Caco-2 (cell line): ENCODE data around the gene YY1AP1. TPM values are rescaled to one million over a fixed set of nuclear protein-coding genes. Genes with fewer than 3 reads are reported as not detected.
"Not testable (repeated sequence)": the region's sequence is repeated elsewhere in the genome, so short reads cannot be mapped to it uniquely, and the experiment has no call there.

Experiments used
- BruUV-seq: library from RNA; stranded (reverse); fragments of 400-500 nt; replicated peaks from 2 replicates; lab custom pipeline; 2021; lab: Mats Ljungman, UMichigan
- CTCF ChIA-PET: fragments of 300-600 bp; sonication (Branson Sonifier 250); formaldehyde crosslinking; loops from one replicate; lab custom pipeline; 2022; ENCODE audit warnings: antibody characterized with exemption; lab: Charles Lee
- POLR2A ChIA-PET: fragments of 300-600 bp; sonication (Branson Sonifier 250); formaldehyde crosslinking; loops from one replicate; lab custom pipeline; 2022; ENCODE audit warnings: antibody characterized with exemption; lab: Charles Lee
- DNase-seq, 2 experiments: peaks; one replicate each; pipeline versions ENCODE4 v3.0.0 to v3.0.0-alpha.2; 2020 to 2022
- H3K27me3 ChIP-seq: replicated peaks from 2 replicates; pipeline ENCODE4 v1.6.0; 2011; ENCODE audit warnings: low read length; ENCODE audit not compliant: control insufficient read depth, insufficient read depth
- H3K36me3 ChIP-seq: 2 replicates; pipeline ENCODE4 v1.5.1; 2011; ENCODE audit warnings: low read length; ENCODE audit not compliant: control insufficient read depth, insufficient read depth
- H3K4me1 ChIP-seq: fragments of 250-450 bp; sonication (Bioruptor Pico); 2 replicates; pipeline ENCODE4 v1.5.1; 2020; ENCODE audit warnings: mild to moderate bottlenecking
- H3K4me3 ChIP-seq: 2 replicates; pipeline ENCODE4 v1.5.1; 2011; ENCODE audit warnings: low read depth, mild to moderate bottlenecking, control low read depth, low read length
- H3K9me3 ChIP-seq: fragments of 250-450 bp; sonication (Bioruptor Pico); 2 replicates; pipeline ENCODE4 v1.5.1; 2020; ENCODE audit warnings: mild to moderate bottlenecking, moderate library complexity
- H3K27ac Mint-ChIP-seq: one replicate; pipeline ENCODE4 v1.8.0; 2022; ENCODE audit warnings: mixed read lengths; ENCODE audit not compliant: unreplicated experiment
- H3K27me3 Mint-ChIP-seq: one replicate; pipeline ENCODE4 v1.8.0; 2022; ENCODE audit warnings: mixed read lengths; ENCODE audit not compliant: insufficient read depth, unreplicated experiment
- H3K36me3 Mint-ChIP-seq: one replicate; pipeline ENCODE4 v1.8.0; 2022; ENCODE audit warnings: mild to moderate bottlenecking, mixed read lengths; ENCODE audit not compliant: insufficient read depth, unreplicated experiment
- H3K4me1 Mint-ChIP-seq: one replicate; pipeline ENCODE4 v1.8.0; 2022; ENCODE audit warnings: low read depth, mixed read lengths; ENCODE audit not compliant: unreplicated experiment
- H3K4me3 Mint-ChIP-seq: one replicate; pipeline ENCODE4 v1.8.0; 2022; ENCODE audit warnings: mild to moderate bottlenecking, moderate library complexity, mixed read lengths; ENCODE audit not compliant: unreplicated experiment
- H3K9me3 Mint-ChIP-seq: one replicate; pipeline ENCODE4 v1.8.0; 2022; ENCODE audit warnings: mixed read lengths; ENCODE audit not compliant: unreplicated experiment
- CTCF ChIP-seq, 2 experiments: fragments of 200-600 bp in 1 of 2; IDR thresholded peaks; 1 replicate in 1 of 2; 2 replicates in 1 of 2; pipeline versions ENCODE4 v1.5.1 to v1.8.0; 2011 to 2022; ENCODE audit warnings: antibody characterized with exemption in 1 of 2, control low read depth in 1 of 2, inconsistent platforms in 1 of 2, low read depth in 1 of 2, low read length in 1 of 2, mild to moderate bottlenecking in 1 of 2, moderate library complexity in 1 of 2; ENCODE audit not compliant: insufficient read depth in 1 of 2, severe bottlenecking in 1 of 2, unreplicated experiment in 1 of 2
- intact Hi-C: fragments of 100-400 bp; cut with micrococcal nuclease; formaldehyde crosslinking; loops from one replicate; pipeline ENCODE4 v1.10.0; 2022; ENCODE audit not compliant: unreplicated experiment
- total RNA-seq: library from RNA; stranded (reverse); gene quantifications from 2 replicates; pipeline ENCODE4 v1.2.3, GENCODE V29; 2022

Gene YY1AP1
- total RNA-seq, 1 experiment from 2014 or later: 63.0 TPM

GRCh38 chr1:155698382-155699038, 9.9 kb upstream of the YY1AP1 start:
- H3K9me3 Mint-ChIP-seq: peaks cover 20% of the 10 kb centered on the region
- TSS peak; percentile 81 for BruUV-seq
- no peaks in the 10 kb centered on the region for H3K36me3 ChIP-seq
- peaks cover 23% of the 10 kb centered on the region for H3K4me1 Mint-ChIP-seq
- ChIA-PET POLR2A (no interaction called here), CTCF (no interaction called here)
- no peak for TF ChIP-seq CTCF (IDR thresholded peaks at IDR 0.05; ENCODE audit: insufficient read depth in 1 of 2, low read depth in 1 of 2, low read length in 1 of 2, severe bottlenecking in 1 of 2, unreplicated experiment in 1 of 2)
- no peaks in the 10 kb centered on the region for H3K27me3 Mint-ChIP-seq
- H3K27me3 ChIP-seq: no peaks in the 10 kb centered on the region
- peak overlapping the region; percentile 55 for H3K4me3 Mint-ChIP-seq
- H3K27ac Mint-ChIP-seq: peak overlapping the region; percentile 94
- intact Hi-C loops: no loop called here
- peak in 1 of 2 experiments; percentile 44 for DNase-seq
- peaks cover 69% of the 10 kb centered on the region for H3K36me3 Mint-ChIP-seq
- H3K4me3 ChIP-seq: 0 out of 2 replicates have a peak overlapping the region, but pooled peaks have one; percentile 8
- peaks cover 20% of the 10 kb centered on the region for H3K9me3 ChIP-seq
- H3K4me1 ChIP-seq: peaks cover 23% of the 10 kb centered on the region

- Mint-ChIP-seq H3K9me3 (peaks cover 20% of the 10 kb centered on the region), H3K27ac (peak overlapping the region; percentile 94), H3K4me1 (peaks cover 23% of the 10 kb centered on the region), H3K36me3 (peaks cover 71% of the 10 kb centered on the region), H3K4me3 (peak overlapping the region; percentile 55)
- intact Hi-C loops, H3K27me3 ChIP-seq, H3K36me3 ChIP-seq, BruUV-seq, H3K4me3 ChIP-seq, CTCF ChIA-PET, POLR2A ChIA-PET, DNase-seq, H3K27me3 Mint-ChIP-seq: not testable (repeated sequence)
- peaks cover 20% of the 10 kb centered on the region for H3K9me3 ChIP-seq
- H3K4me1 ChIP-seq: peaks cover 23% of the 10 kb centered on the region
Measured at GRCh38 chr1:155697616-155698015, 9.0 kb upstream of the YY1AP1 start.

- no peaks in the 10 kb centered on the region for H3K36me3 ChIP-seq
- H3K4me1 ChIP-seq: peaks cover 23% of the 10 kb centered on the region
- Mint-ChIP-seq H3K27ac (peak overlapping the region; percentile 94), H3K4me1 (peaks cover 23% of the 10 kb centered on the region), H3K36me3 (peaks cover 71% of the 10 kb centered on the region), H3K4me3 (peak overlapping the region; percentile 6), H3K27me3 (no peaks in the 10 kb centered on the region), H3K9me3 (peaks cover 20% of the 10 kb centered on the region)
- no peak overlapping the region for H3K4me3 ChIP-seq
- ChIA-PET CTCF (no interaction called here), POLR2A (no interaction called here)
- BruUV-seq: no TSS peak
- no peaks in the 10 kb centered on the region for H3K27me3 ChIP-seq
- peaks cover 25% of the 10 kb centered on the region for H3K9me3 ChIP-seq
- TF ChIP-seq CTCF (IDR thresholded peaks at IDR 0.05; ENCODE audit: insufficient read depth in 1 of 2, low read depth in 1 of 2, low read length in 1 of 2, severe bottlenecking in 1 of 2, unreplicated experiment in 1 of 2): no peak
- intact Hi-C loops: no loop called here
- DNase-seq: no peak
Measured at GRCh38 chr1:155697046-155697445, 8.5 kb upstream of the YY1AP1 start.
